LNCAP (cell line): ENCODE results near the gene SLC1A7.

Experiments used
- CTCF ChIP-seq: fragments of 450-650 bp; IDR thresholded peaks from 2 replicates; pipeline ENCODE4 v1.5.1; 2017; ENCODE audit warnings: mild to moderate bottlenecking

The SLC1A7 gene

DNA sequence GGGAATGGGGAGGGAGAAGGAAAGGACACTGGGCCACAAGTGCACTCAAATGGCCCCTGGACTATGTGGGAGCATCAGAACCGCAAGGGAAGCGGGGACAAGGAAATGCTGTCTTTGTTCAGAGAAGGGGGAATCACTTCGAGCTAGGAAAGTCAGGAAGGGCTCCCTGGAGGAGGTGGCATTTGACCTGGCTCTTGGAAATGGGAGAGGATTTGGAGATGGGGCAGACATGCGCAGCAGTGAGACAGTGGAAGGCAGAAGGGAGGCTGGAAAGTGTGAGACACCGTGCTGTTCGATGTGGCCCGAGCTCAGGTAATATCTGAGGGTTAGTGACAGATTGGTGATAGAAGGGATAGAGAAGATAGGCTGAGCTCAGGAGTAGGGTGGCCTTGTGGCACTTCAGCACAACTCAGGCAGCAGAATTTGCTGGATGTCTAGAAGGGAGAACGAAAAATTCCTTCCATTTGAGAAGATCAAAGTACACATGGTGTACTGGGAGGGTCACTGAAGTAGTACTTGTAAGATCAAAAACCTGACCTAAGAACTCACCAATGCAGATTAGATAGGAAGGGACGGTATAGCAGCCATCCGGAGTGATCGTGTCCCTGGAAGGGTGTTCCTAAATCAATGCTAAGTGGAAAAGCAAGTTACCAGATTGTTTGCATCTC is 25.4 kb downstream of the SLC1A7 start:
- no peak for TF ChIP-seq CTCF

GRCh38 chr1:53116307-53116810 is 26.1 kb downstream of the SLC1A7 start:
- TF ChIP-seq CTCF: no peak

DNA sequence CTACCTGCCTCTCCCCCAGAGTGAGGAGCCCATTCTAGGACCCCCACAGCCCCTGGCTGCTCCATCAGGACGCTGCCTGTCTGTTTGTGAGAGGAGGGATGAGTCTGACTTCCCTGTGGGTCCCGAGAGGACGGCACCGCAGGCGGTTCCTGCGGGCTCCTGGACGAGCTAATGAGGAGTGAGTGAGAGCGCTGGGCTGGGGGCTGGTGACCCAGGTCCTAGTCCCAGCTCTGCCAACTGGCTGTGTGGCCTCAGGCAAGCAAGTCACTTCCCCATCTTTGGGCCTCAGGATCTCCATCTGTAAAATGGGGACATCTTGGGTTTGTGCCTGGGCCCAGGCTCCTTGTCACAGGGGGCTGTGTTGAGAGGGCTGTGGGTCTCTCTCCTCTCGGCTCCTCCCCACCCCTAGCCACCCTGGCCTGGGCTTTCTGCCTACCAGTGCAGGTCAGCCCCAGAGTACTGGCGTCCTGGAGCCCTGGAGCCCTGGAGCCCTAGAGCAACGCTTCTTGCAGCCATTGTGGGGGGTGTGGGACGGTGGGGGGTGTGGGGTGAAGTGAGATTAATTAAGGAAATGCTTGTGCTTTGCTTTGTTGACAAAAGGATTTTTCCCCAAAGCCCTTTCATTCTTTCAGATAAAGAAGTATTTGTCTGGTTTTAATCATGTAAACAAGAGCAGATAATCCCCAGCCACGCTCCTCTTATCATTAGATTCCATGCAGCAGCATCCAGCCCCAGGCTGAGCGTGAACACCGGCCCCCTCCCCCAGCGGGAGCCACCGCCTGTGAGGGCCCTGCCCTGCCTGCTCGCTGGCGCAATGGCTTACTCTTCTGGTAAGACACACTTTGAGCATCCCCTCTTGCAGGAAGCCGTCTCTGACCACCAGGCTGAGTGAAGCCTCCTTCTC is 26.8 kb downstream of the SLC1A7 start:
- no peak for TF ChIP-seq CTCF

DNA sequence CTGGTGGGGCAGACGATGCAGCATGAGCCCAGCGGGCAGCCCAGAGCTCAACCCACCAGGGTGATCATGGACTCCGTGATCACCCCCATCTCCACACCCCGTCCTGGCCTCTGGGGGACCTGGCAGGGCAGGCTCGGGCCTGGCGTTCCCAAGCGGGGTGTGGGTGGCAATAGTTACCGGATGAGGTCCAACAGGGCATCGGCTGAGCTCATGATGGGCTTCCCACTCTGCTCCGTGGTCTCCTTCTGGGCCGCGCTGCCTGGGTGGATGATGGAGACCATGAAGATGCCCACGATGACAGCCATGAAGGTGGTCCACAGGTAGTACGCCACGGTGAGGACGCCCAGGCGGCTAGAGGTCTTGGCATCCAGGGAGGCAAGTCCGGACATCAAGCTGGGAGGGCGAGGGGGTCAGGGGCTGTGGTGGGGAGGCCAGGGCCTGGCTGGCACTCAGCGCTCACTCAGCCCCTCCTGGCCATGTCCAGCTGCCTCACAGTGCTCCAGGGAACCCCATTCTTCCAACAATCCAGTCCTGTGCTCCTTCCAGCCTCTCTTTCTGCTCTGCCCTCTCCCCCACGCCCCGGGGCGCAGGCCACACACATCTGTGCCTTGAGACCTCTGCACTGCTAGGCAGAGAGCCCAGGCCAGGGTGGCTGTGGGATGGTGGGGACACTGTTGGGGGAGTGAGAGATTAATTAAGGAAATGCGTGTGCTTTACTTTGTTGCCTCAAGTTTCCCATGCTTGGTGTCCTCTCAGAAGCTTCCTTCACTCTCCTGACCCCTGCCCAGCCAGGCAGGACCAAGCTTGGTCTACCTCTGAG is 27.6 kb downstream of the SLC1A7 start:
- no peak for TF ChIP-seq CTCF

GRCh38 chr1:53114090-53114489 is 28.3 kb downstream of the SLC1A7 start:
- no peak for TF ChIP-seq CTCF

DNA sequence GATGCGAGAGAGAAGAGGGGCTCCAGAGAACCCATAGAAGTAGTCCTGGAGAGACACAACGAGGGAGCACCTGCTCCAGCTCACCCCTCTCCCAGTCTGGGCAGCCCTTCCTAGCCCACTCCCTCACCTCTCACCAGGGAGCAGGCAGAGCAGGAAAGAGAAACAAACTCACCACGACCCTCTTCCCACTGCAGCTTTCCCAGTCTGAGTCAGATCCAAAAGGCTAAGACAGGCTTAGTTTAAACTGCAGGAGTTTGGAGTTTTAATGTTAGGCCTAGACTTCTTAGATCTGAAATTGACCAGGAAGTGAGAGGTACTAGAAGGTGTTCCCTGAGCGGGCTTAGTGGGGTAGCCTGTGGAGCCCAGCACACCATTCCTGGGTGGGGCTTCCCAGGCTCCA is 29.6 kb downstream of the SLC1A7 start:
- no peak for TF ChIP-seq CTCF

DNA sequence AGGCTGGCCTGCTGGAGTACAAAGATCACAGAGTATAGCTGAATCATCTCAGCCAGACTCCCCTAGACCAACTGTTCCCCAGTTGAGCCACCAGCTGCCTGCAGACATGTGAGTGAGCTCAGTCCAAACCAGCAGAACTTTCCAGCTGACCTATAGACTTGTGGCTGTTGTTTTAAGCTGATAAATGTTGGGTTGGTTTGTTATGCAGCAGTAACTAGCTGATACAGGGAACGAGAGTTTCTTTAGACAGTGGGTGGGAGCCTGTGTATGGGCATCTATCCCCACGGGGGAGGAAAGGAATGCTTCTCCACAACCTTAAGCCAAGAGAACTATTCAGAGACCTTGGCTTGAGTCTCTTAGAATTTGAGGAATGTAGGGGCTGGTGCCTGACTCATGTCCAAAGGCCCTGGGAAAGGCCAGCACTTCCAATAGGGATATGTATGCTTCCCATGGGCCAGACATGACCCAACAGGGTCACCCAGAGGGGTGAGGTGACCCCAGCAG is 30.1 kb downstream of the SLC1A7 start:
- TF ChIP-seq CTCF: no peak
